Gastrocnemius medialis (tissue), 4 donors: ENCODE results near the gene FAM234A.

Source experiments
- CTCF ChIP-seq, 5 experiments: fragments of 450-650 bp in 3 of 5; fragments of 200-600 bp in 2 of 5; sonication (generic) in 2 of 5; IDR thresholded peaks in 4 of 5; conservative IDR thresholded peaks in 1 of 5; 1 replicate in 4 of 5; 2 replicates in 1 of 5; pipeline ENCODE4 v1.5.1; 2016 to 2019; ENCODE audit warnings: antibody characterized with exemption in 5 of 5, mild to moderate bottlenecking in 3 of 5, moderate library complexity in 3 of 5
- POLR2A ChIP-seq, 2 donors: fragments of 450-650 bp; IDR thresholded peaks; one replicate each; pipeline ENCODE4 v1.6.1; 2017; ENCODE audit warnings: antibody characterized with exemption in 2 of 2, mild to moderate bottlenecking in 2 of 2, moderate library complexity in 2 of 2

- TF ChIP-seq POLR2A (IDR thresholded peaks at IDR 0.05) (no peak), CTCF (IDR thresholded peaks at IDR 0.05 in 4 of 5, conservative IDR thresholded peaks at IDR 0.05 in 1 of 5) (no peak)
Measured at GRCh38 chr16:280005-280460, 45.4 kb downstream of the FAM234A start.
